Fibroblast of mammary gland (primary cell): ENCODE data around the gene BMPR1A.

Experiments
- DNase-seq: peaks from one replicate; pipeline ENCODE4 v3.0.0-alpha.2; 2010; ENCODE audit warnings: low read depth
- H3K4me3 ChIP-seq: 2 replicates; pipeline ENCODE4 v1.5.1; 2011; ENCODE audit warnings: low read depth, mild to moderate bottlenecking, low read length, moderate library complexity; ENCODE audit not compliant: control insufficient read depth
- CTCF ChIP-seq: conservative IDR thresholded peaks from 2 replicates; pipeline ENCODE4 v1.5.1; 2011; ENCODE audit warnings: low read depth, low read length, inconsistent platforms; ENCODE audit not compliant: control insufficient read depth, insufficient read depth

BMPR1A gene

GRCh38 chr10:86759073-86759672 lies 2.8 kb downstream of the BMPR1A start:
- peak overlapping the region; percentile 1 for H3K4me3 ChIP-seq
- no peak for TF ChIP-seq CTCF
- DNase-seq: no peak

GRCh38 chr10:86763404-86763803 lies 7.0 kb downstream of the BMPR1A start:
- TF ChIP-seq CTCF: no peak

GRCh38 chr10:86765548-86765947 lies 9.1 kb downstream of the BMPR1A start:
- no peak for DNase-seq
- H3K4me3 ChIP-seq: no peak overlapping the region
- TF ChIP-seq CTCF: no peak

More at GRCh38 chr10:86763404-86763803, 7.0 kb downstream of the BMPR1A start:
- DNase-seq: no peak
- no peak overlapping the region for H3K4me3 ChIP-seq

GRCh38 chr10:86768412-86769062 lies 12.1 kb downstream of the BMPR1A start:
- no peak for DNase-seq
- TF ChIP-seq CTCF: no peak
- H3K4me3 ChIP-seq: no peak overlapping the region

GRCh38 chr10:86769991-86770390 lies 13.6 kb downstream of the BMPR1A start:
- no peak for DNase-seq
- no peak overlapping the region for H3K4me3 ChIP-seq
- no peak for TF ChIP-seq CTCF

- no peak for DNase-seq
- H3K4me3 ChIP-seq: no peak overlapping the region
- no peak for TF ChIP-seq CTCF
Observed at GRCh38 chr10:86770412-86770960, 14.1 kb downstream of the BMPR1A start.
